Tibial nerve (tissue), 4 donors: ENCODE measurements around the gene SNX13.

ENCODE experiments used
- EP300 ChIP-seq, 2 donors: sonication (generic); formaldehyde crosslinking; IDR thresholded peaks; one replicate each; pipeline ENCODE4 v1.6.1; 2017; ENCODE audit warnings: antibody characterized with exemption in 2 of 2, mild to moderate bottlenecking in 1 of 2
- TF ChIP-seq, protein P1 (sequence below), 5 experiments: fragments of 200-600 bp in 3 of 5; fragments of 450-650 bp in 2 of 5; sonication (generic) in 3 of 5; IDR thresholded peaks; one replicate each; pipeline ENCODE4 v1.5.1; 2016 to 2019; ENCODE audit warnings: antibody characterized with exemption in 5 of 5, mild to moderate bottlenecking in 3 of 5, moderate library complexity in 2 of 5

DNA sequence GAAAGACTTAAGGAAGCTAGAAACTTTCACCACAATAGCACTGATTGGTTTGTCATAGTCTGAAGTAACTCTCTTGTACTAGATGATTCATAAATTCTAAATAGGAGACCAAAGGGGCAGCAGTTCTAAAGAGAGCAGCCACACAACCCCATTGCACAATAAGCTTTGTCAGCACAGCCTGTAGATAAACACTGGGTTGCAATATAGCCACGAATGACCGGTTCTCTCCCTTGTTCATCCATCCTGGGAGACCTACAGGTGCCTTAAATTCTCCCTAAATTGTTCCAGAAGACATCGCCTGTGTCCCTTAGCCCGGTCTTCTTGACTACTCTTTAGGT is 167.0 kb downstream of the SNX13 start:
- TF ChIP-seq, protein P1, sequence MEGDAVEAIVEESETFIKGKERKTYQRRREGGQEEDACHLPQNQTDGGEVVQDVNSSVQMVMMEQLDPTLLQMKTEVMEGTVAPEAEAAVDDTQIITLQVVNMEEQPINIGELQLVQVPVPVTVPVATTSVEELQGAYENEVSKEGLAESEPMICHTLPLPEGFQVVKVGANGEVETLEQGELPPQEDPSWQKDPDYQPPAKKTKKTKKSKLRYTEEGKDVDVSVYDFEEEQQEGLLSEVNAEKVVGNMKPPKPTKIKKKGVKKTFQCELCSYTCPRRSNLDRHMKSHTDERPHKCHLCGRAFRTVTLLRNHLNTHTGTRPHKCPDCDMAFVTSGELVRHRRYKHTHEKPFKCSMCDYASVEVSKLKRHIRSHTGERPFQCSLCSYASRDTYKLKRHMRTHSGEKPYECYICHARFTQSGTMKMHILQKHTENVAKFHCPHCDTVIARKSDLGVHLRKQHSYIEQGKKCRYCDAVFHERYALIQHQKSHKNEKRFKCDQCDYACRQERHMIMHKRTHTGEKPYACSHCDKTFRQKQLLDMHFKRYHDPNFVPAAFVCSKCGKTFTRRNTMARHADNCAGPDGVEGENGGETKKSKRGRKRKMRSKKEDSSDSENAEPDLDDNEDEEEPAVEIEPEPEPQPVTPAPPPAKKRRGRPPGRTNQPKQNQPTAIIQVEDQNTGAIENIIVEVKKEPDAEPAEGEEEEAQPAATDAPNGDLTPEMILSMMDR (IDR thresholded peaks at IDR 0.05), result no peak
- TF ChIP-seq EP300 (IDR thresholded peaks at IDR 0.05), result peak in 1 of 2 donors; percentile 73
